ENCODE results near the gene ADAM12. TPM values are rescaled to one million over a fixed set of nuclear protein-coding genes. Genes with fewer than 3 reads are reported as not detected.

The ADAM12 gene
- polyA plus RNA-seq, 1 of the 3 experiments (the other 2 are of a cell fraction) = 25.0 TPM

DNA sequence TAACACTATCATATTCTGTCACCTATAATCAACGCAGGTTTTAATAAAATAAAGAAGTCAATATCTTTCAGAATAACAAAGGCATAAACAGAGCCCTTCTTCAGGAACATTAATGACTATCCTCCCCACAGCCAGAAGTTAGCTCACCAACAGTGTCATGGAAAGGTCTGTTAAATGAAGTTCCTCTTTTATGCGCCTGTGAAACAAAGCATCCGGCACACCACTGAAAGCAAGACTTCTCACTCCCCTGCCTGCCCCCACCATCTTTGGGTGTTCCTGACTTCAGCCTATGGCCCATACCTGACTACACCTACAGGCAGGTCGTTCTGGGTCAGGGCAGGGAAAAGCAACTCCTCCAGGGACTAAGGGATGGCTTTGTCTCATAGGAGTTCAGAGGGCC, 286.5 kb downstream of the ADAM12 start:
- Histone ChIP-seq H3K27ac (ENCODE audit: low read depth in 2 of 2, low read length in 1 of 2) (no peak overlapping the region), H3F3A (replicated peaks; ENCODE audit: insufficient read depth) (no peaks in the 10 kb centered on the region), H2AFZ (ENCODE audit: low read depth) (no peak overlapping the region), H3K4me2 (no peak overlapping the region), H3K9me2 (no peaks in the 10 kb centered on the region), H3K27me3 (ENCODE audit: insufficient read depth) (no peaks in the 10 kb centered on the region), H3K9ac (no peak overlapping the region), H3K79me2 (ENCODE audit: insufficient read depth) (no peaks in the 10 kb centered on the region), H3K4me1 (ENCODE audit: control insufficient read depth in 1 of 2, insufficient read depth in 2 of 2, low read depth in 1 of 2, low read length in 1 of 2) (no peaks in the 10 kb centered on the region; a peak in 1 of 4 replicates), H4K20me1 (ENCODE audit: insufficient read depth) (no peaks in the 10 kb centered on the region), H3K9me3 (no peaks in the 10 kb centered on the region), H3K4me3 (ENCODE audit: low read depth in 2 of 2, low read length in 1 of 2) (no peak overlapping the region), H3K36me3 (replicated peaks in 1 of 2; ENCODE audit: control insufficient read depth in 1 of 2, insufficient read depth in 2 of 2, low read length in 1 of 2) (peaks cover 0 to 6% of the 10 kb centered on the region in 2 experiments)
- ChIA-PET CTCF (no interaction called here), POLR2A (no interaction called here)
- WGBS (ENCODE audit: low lambda C conversion rate) = 89% methylated on average over 4 of the region's 4 CpGs
- TF ChIP-seq TAF1 (IDR thresholded peaks at IDR 0.05; ENCODE audit: borderline replicate concordance, low read depth, low read length) = no peak
- TF ChIP-seq RAD21 (IDR thresholded peaks at IDR 0.05; ENCODE audit: low read length) = no peak
- TF ChIP-seq CHD2 (IDR thresholded peaks at IDR 0.05; ENCODE audit: low read length, partially characterized antibody) = no peak
- TF ChIP-seq USF1 (IDR thresholded peaks at IDR 0.05; ENCODE audit: borderline replicate concordance, low read depth) = no peak
- TF ChIP-seq MEF2A (IDR thresholded peaks at IDR 0.05; ENCODE audit: borderline replicate concordance, low read depth) = no peak
- TF ChIP-seq, protein P1, sequence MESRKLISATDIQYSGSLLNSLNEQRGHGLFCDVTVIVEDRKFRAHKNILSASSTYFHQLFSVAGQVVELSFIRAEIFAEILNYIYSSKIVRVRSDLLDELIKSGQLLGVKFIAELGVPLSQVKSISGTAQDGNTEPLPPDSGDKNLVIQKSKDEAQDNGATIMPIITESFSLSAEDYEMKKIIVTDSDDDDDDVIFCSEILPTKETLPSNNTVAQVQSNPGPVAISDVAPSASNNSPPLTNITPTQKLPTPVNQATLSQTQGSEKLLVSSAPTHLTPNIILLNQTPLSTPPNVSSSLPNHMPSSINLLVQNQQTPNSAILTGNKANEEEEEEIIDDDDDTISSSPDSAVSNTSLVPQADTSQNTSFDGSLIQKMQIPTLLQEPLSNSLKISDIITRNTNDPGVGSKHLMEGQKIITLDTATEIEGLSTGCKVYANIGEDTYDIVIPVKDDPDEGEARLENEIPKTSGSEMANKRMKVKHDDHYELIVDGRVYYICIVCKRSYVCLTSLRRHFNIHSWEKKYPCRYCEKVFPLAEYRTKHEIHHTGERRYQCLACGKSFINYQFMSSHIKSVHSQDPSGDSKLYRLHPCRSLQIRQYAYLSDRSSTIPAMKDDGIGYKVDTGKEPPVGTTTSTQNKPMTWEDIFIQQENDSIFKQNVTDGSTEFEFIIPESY (IDR thresholded peaks at IDR 0.05; ENCODE audit: borderline replicate concordance, low read depth) = no peak
- TF ChIP-seq SIN3A (IDR thresholded peaks at IDR 0.05; ENCODE audit: borderline replicate concordance, low read depth, low read length) = no peak
- no peak for TF ChIP-seq NFIC (IDR thresholded peaks at IDR 0.05; ENCODE audit: borderline replicate concordance)
- no peak for TF ChIP-seq TEAD4 (IDR thresholded peaks at IDR 0.05; ENCODE audit: borderline replicate concordance, insufficient read depth)
- TF ChIP-seq POLR2AphosphoS5 (IDR thresholded peaks at IDR 0.05; ENCODE audit: low read depth, low read length) = no peak
- no peak for TF ChIP-seq FOXJ3 (CRISPR knock-in tag; IDR thresholded peaks at IDR 0.05)
- TF ChIP-seq YY1 (IDR thresholded peaks at IDR 0.05; ENCODE audit: low read depth) = no peak
- no peak for TF ChIP-seq MXI1 (IDR thresholded peaks at IDR 0.05; ENCODE audit: low read depth, low read length)
- TF ChIP-seq NRF1 (IDR thresholded peaks at IDR 0.05; ENCODE audit: low read depth, low read length) = no peak
- TF ChIP-seq, protein P2, sequence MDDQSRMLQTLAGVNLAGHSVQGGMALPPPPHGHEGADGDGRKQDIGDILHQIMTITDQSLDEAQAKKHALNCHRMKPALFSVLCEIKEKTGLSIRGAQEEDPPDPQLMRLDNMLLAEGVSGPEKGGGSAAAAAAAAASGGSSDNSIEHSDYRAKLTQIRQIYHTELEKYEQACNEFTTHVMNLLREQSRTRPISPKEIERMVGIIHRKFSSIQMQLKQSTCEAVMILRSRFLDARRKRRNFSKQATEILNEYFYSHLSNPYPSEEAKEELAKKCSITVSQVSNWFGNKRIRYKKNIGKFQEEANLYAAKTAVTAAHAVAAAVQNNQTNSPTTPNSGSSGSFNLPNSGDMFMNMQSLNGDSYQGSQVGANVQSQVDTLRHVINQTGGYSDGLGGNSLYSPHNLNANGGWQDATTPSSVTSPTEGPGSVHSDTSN (IDR thresholded peaks at IDR 0.05) = no peak
- TF ChIP-seq TCF12 (IDR thresholded peaks at IDR 0.05) = no peak
- TF ChIP-seq EP300 (IDR thresholded peaks at IDR 0.05; ENCODE audit: borderline replicate concordance in 1 of 2, low read depth in 1 of 2, low read length in 1 of 2) = no peak
- no peak for TF ChIP-seq ELF1 (IDR thresholded peaks at IDR 0.05)
- TF ChIP-seq GATA2 (CRISPR knock-in tag; IDR thresholded peaks at IDR 0.05) = no peak
- no peak for DNase-seq

Data from SK-N-SH (cell line).